PC-9 (cell line): Measurements from ENCODE around the gene NR1H2.

Experiments
- EZH2 ChIP-seq: fragments of 200-600 bp; sonication (generic); IDR thresholded peaks from 2 replicates; pipeline ENCODE4 v1.8.0; 2017; ENCODE audit warnings: antibody characterized with exemption, low read depth
- TF ChIP-seq, protein P1 (sequence below): fragments of 200-600 bp; sonication (generic); conservative IDR thresholded peaks from 2 replicates; pipeline ENCODE4 v1.6.1; 2017; ENCODE audit warnings: mixed run types, antibody characterized with exemption, mild to moderate bottlenecking, moderate library complexity

DNA sequence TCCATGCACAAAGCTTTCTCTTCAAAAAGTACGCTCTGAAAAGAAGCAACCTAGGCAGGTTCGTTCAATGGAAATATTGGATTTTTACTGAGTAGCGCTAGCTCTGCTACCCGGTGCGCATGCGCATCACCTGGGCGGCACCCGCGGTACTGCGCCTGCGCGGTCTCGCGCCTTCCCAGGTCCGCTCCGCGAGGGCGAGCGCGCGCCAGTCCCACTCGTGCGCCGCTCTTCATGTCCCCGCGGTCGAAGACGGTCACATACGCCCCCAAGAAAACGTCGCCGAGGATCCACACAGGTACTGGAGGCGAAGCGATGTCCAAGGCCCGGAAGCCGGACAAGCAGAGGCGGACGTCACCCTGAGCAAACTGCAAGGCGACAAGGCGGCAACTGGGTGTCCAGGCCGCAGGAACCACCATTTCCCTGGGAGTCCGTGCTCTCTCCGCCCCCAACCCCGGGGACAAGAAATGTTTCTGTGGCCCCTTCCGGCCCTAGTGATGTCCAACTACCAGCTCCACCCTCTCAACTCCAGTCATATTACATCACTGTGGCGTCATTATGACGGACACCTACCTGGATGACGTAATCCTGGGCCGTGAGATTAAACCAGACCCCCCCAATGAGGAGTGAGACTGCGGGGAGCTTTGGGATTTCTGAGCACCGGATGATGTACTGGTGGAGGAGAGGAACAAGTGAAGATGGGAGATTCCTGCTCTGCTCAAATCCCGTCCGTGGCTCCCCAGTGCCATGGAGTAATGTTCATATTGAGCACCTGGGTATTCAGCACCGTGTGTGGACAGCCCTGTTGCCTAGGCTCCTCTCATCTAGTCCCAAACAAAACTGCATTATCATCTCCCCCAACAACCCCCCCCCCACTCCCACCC lies 42.3 kb upstream of the NR1H2 start:
- TF ChIP-seq, protein P1, sequence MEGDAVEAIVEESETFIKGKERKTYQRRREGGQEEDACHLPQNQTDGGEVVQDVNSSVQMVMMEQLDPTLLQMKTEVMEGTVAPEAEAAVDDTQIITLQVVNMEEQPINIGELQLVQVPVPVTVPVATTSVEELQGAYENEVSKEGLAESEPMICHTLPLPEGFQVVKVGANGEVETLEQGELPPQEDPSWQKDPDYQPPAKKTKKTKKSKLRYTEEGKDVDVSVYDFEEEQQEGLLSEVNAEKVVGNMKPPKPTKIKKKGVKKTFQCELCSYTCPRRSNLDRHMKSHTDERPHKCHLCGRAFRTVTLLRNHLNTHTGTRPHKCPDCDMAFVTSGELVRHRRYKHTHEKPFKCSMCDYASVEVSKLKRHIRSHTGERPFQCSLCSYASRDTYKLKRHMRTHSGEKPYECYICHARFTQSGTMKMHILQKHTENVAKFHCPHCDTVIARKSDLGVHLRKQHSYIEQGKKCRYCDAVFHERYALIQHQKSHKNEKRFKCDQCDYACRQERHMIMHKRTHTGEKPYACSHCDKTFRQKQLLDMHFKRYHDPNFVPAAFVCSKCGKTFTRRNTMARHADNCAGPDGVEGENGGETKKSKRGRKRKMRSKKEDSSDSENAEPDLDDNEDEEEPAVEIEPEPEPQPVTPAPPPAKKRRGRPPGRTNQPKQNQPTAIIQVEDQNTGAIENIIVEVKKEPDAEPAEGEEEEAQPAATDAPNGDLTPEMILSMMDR, result no peak
- no peak for TF ChIP-seq EZH2
